Measurements from ENCODE around the gene ANGPTL4.
A peak's percentile ranks its signal among the peaks of the same experiment; 100 is the strongest.

The ANGPTL4 gene

GRCh38 chr19:8338835-8339234, 25.1 kb upstream of the ANGPTL4 start:
- TF ChIP-seq TCF12 (IDR thresholded peaks at IDR 0.05; ENCODE audit: low read depth) (no peak), USF1 (IDR thresholded peaks at IDR 0.05) (no peak), FOXM1 (IDR thresholded peaks at IDR 0.05; ENCODE audit: borderline replicate concordance, low read depth) (no peak), EGR1 (IDR thresholded peaks at IDR 0.05) (no peak), CREB1 (IDR thresholded peaks at IDR 0.05; ENCODE audit: low read depth) (no peak), MAX (IDR thresholded peaks at IDR 0.05) (no peak), YY1 (IDR thresholded peaks at IDR 0.05; ENCODE audit: low read depth) (no peak), ZBTB7A (IDR thresholded peaks at IDR 0.05; ENCODE audit: low read depth) (no peak), NFIC (IDR thresholded peaks at IDR 0.05) (no peak), CEBPB (IDR thresholded peaks at IDR 0.05) (no peak)
- TF ChIP-seq, protein P1, sequence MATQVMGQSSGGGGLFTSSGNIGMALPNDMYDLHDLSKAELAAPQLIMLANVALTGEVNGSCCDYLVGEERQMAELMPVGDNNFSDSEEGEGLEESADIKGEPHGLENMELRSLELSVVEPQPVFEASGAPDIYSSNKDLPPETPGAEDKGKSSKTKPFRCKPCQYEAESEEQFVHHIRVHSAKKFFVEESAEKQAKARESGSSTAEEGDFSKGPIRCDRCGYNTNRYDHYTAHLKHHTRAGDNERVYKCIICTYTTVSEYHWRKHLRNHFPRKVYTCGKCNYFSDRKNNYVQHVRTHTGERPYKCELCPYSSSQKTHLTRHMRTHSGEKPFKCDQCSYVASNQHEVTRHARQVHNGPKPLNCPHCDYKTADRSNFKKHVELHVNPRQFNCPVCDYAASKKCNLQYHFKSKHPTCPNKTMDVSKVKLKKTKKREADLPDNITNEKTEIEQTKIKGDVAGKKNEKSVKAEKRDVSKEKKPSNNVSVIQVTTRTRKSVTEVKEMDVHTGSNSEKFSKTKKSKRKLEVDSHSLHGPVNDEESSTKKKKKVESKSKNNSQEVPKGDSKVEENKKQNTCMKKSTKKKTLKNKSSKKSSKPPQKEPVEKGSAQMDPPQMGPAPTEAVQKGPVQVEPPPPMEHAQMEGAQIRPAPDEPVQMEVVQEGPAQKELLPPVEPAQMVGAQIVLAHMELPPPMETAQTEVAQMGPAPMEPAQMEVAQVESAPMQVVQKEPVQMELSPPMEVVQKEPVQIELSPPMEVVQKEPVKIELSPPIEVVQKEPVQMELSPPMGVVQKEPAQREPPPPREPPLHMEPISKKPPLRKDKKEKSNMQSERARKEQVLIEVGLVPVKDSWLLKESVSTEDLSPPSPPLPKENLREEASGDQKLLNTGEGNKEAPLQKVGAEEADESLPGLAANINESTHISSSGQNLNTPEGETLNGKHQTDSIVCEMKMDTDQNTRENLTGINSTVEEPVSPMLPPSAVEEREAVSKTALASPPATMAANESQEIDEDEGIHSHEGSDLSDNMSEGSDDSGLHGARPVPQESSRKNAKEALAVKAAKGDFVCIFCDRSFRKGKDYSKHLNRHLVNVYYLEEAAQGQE (IDR thresholded peaks at IDR 0.05; ENCODE audit: low read depth) = no peak

DNA sequence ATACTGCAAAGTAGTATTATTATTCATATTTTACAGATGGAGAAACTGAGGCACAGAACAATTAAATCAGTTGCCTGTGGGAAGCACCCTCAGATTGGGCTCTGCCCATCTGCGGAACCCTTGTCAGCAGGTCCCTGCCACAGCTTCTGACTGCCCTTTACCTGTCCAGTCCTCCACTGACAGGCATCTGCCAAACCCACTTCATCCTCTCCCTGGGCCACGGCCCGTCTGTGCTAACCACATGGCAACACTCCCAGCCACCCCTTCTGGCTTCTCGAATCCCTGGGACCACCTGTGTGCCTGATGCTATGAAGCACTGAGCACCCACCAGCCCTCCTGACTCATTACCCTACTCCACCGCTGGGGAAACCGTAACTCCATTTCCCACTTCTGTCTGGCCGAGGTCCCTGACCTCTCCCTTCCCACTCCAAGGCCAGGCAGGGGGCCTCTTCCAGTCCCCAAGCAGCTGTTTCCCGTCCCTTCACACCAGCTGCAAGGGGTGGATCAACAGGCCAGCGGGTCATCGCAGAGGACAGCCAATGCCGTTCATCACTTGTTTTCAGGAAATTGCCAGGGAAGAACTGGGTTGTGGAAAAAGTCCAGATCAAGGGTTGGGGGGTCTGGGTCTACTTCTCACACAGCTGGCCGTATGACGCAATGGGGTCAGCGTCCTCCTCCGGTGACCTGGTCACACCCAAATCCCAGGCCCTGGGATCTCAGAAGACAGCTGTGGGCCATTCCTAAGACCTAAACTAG, 23.4 kb upstream of the ANGPTL4 start:
- TF ChIP-seq CREB1 (IDR thresholded peaks at IDR 0.05; ENCODE audit: low read depth) = no peak
- no peak for TF ChIP-seq CEBPB (IDR thresholded peaks at IDR 0.05)
- TF ChIP-seq RAD21 (IDR thresholded peaks at IDR 0.05; ENCODE audit: low read depth) = no peak
- TF ChIP-seq USF1 (IDR thresholded peaks at IDR 0.05) = no peak
- no peak for TF ChIP-seq NFIC (IDR thresholded peaks at IDR 0.05)

- TF ChIP-seq TCF12 (IDR thresholded peaks at IDR 0.05; ENCODE audit: low read depth) (no peak), TEAD4 (IDR thresholded peaks at IDR 0.05) (no peak), TAF1 (IDR thresholded peaks at IDR 0.05; ENCODE audit: low read depth) (no peak), EP300 (IDR thresholded peaks at IDR 0.05; ENCODE audit: borderline replicate concordance) (no peak), YY1 (IDR thresholded peaks at IDR 0.05; ENCODE audit: low read depth) (no peak), EGR1 (IDR thresholded peaks at IDR 0.05) (no peak), CREB1 (IDR thresholded peaks at IDR 0.05; ENCODE audit: low read depth) (no peak), MAX (IDR thresholded peaks at IDR 0.05) (no peak), ZBTB7A (IDR thresholded peaks at IDR 0.05; ENCODE audit: low read depth) (no peak)
These were observed 21.7 kb upstream of the ANGPTL4 start for GRCh38 chr19:8342316-8342683.

GRCh38 chr19:8342684-8343482, 21.1 kb upstream of the ANGPTL4 start, which contains the start of gene KANK3:
KANK3 (minus strand) TSS chr19:8343262; CDS start chr19:8337828, 5,434 bp downstream.
- TF ChIP-seq FOXM1 (IDR thresholded peaks at IDR 0.05; ENCODE audit: borderline replicate concordance, low read depth) (no peak), TAF1 (IDR thresholded peaks at IDR 0.05; ENCODE audit: low read depth) (0 out of 2 replicates have a peak, but pooled peaks have one; percentile 20), RAD21 (IDR thresholded peaks at IDR 0.05; ENCODE audit: low read depth) (no peak), CREB1 (IDR thresholded peaks at IDR 0.05; ENCODE audit: low read depth) (no peak), MAX (IDR thresholded peaks at IDR 0.05) (peak; percentile 17; the same call in 1 of the 2 replicates), TCF12 (IDR thresholded peaks at IDR 0.05; ENCODE audit: low read depth) (0 out of 2 replicates have a peak, but pooled peaks have one; percentile 25), ZBTB7A (IDR thresholded peaks at IDR 0.05; ENCODE audit: low read depth) (peak; percentile 93), TEAD4 (IDR thresholded peaks at IDR 0.05) (peak; percentile 91), EGR1 (IDR thresholded peaks at IDR 0.05) (no peak), EP300 (IDR thresholded peaks at IDR 0.05; ENCODE audit: borderline replicate concordance) (no peak), USF1 (IDR thresholded peaks at IDR 0.05) (no peak), CEBPB (IDR thresholded peaks at IDR 0.05) (no peak), NFIC (IDR thresholded peaks at IDR 0.05) (no peak), YY1 (IDR thresholded peaks at IDR 0.05; ENCODE audit: low read depth) (no peak)
- TF ChIP-seq, protein P1 (IDR thresholded peaks at IDR 0.05; ENCODE audit: low read depth) = no peak
